GM10248 (cell line): ENCODE measurements around the gene MBNL2.

ENCODE experiments used
- CTCF ChIA-PET: fragments of 300-600 bp; sonication (Branson Sonifier 250); formaldehyde crosslinking; extraction: SDS; loops from one replicate; lab custom pipeline; 2021; ENCODE audit warnings: antibody characterized with exemption; lab: Yijun Ruan, JAX
- POLR2A ChIA-PET: fragments of 350-650 bp; sonication (Branson Sonifier 250); formaldehyde crosslinking; extraction: SDS; loops from one replicate; lab custom pipeline; 2020; ENCODE audit warnings: antibody characterized with exemption; lab: Yijun Ruan, JAX
- DNase-seq: peaks from one replicate; pipeline ENCODE4 v3.0.0; 2012; ENCODE audit errors: extremely low spot score
- TF ChIP-seq, protein P1 (sequence below): IDR thresholded peaks from 2 replicates; pipeline ENCODE4 v1.5.1; 2012; ENCODE audit warnings: mild to moderate bottlenecking, low read depth; ENCODE audit errors: extremely low read depth, missing control alignments, control extremely low read depth

Gene MBNL2

DNA sequence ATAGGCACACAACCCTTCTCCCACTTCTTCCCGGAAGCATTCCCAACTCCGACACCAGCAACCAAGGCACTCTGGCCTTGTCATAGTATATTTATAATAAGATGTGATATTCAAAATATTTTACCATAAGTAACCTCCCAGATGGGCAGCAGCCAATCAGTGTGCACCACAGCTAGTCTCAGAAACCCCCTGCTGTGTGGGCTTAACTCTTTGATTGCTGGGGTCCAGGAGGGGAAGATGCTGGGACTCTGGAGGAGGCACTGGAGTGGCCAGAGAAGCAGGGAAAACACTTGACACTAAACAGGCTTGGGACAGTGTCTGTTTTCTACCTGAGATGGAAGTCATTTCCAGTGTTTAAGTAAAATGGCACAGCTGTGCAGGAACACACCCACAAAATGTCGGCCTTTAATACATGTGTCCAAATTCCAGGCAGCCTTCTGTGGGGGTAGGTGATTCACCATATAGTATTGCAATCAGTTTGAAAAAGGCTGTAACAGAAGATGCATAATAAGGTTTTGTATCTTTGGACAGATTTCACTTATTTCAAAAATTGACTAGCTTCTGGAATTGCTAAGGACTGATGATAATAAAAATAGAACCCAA is 100.7 kb downstream of the MBNL2 start:
- CTCF ChIA-PET: interaction anchor here (1.4 to 1.7 kb wide), 2 partner anchors 8 to 213 kb away, joined by 3 to 5 read pairs; no protein-coding TSS in a partner anchor
- POLR2A ChIA-PET: no interaction called here

DNA sequence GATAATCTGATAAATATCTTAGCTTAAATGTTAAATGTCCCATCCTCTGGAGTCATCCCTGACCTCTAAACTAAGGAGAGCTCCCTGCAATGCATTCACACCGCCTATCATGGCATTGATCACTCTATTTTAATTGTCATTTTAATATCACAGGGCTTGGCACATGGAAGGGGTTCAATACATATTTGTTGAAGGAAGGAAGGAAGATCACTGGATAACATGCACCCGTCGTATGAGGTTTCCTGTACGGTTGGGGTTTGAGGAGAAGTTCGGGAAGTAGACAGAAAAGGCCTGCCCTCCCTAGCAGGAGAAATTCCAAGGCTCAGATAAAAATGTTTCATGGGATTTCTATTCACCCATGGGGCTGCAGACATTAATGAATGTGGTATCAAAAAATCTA is 102.0 kb downstream of the MBNL2 start:
- POLR2A ChIA-PET: no interaction called here
- TF ChIP-seq, protein P1, sequence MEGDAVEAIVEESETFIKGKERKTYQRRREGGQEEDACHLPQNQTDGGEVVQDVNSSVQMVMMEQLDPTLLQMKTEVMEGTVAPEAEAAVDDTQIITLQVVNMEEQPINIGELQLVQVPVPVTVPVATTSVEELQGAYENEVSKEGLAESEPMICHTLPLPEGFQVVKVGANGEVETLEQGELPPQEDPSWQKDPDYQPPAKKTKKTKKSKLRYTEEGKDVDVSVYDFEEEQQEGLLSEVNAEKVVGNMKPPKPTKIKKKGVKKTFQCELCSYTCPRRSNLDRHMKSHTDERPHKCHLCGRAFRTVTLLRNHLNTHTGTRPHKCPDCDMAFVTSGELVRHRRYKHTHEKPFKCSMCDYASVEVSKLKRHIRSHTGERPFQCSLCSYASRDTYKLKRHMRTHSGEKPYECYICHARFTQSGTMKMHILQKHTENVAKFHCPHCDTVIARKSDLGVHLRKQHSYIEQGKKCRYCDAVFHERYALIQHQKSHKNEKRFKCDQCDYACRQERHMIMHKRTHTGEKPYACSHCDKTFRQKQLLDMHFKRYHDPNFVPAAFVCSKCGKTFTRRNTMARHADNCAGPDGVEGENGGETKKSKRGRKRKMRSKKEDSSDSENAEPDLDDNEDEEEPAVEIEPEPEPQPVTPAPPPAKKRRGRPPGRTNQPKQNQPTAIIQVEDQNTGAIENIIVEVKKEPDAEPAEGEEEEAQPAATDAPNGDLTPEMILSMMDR: no peak
- CTCF ChIA-PET: interaction anchor here (1.4 to 1.7 kb wide), 2 partner anchors 9 to 214 kb away, joined by 3 to 5 read pairs; no protein-coding TSS in a partner anchor
- no peak for DNase-seq

More for the DNA sequence above, 100.7 kb downstream of the MBNL2 start:
- DNase-seq: no peak
- TF ChIP-seq, protein P1: no peak

DNA sequence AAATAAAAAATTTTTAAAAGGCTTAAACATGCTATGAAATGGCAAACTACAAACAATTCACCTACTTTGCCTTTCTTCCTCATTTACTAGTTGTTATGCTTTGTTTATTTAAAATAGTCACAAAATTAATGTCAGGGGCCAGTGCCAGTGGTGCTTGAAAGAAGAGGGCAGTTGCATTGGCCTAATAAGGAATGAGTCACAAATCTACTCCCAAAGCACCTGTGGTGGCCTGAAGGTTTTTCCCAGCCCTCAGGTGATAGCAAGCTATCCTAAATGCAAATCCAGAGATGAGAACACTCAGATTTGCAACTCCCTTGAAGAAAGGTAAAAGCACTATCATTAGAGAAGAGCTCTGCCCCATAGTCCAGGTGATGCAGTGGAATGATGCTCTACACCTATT is 103.6 kb downstream of the MBNL2 start:
- CTCF ChIA-PET: interaction anchor here (1.7 kb wide), 1 partner anchor 216 kb away, joined by 8 read pairs; no protein-coding TSS in a partner anchor
- DNase-seq: no peak
- POLR2A ChIA-PET: interaction anchor here (0.6 kb wide), 1 partner anchor 48 kb away, joined by 4 read pairs; no protein-coding TSS in a partner anchor
- TF ChIP-seq, protein P1: no peak

DNA sequence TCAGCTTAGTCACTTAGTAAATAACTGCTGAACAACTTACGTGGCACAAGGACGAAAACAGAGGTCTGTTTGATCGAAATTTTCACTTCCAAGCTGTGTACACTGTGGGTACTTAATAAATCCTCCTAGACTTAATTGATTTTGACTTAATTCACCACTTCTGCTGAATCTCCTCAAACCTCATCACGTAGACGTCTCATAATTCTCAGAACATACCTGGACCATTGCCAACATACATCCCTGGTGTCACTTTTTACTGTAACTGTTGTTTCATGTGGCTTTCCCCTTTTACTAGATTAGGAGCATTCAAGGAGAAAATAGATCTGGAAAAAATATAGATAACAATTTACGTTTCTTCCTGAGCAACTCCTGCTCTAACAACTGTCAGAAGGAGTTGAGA is 105.0 kb downstream of the MBNL2 start:
- CTCF ChIA-PET: interaction anchor here (1.3 to 1.7 kb wide), 2 partner anchors 114 to 217 kb away, joined by 3 to 8 read pairs; no protein-coding TSS in a partner anchor
- POLR2A ChIA-PET: no interaction called here
- no peak for DNase-seq
- TF ChIP-seq, protein P1: no peak

DNA sequence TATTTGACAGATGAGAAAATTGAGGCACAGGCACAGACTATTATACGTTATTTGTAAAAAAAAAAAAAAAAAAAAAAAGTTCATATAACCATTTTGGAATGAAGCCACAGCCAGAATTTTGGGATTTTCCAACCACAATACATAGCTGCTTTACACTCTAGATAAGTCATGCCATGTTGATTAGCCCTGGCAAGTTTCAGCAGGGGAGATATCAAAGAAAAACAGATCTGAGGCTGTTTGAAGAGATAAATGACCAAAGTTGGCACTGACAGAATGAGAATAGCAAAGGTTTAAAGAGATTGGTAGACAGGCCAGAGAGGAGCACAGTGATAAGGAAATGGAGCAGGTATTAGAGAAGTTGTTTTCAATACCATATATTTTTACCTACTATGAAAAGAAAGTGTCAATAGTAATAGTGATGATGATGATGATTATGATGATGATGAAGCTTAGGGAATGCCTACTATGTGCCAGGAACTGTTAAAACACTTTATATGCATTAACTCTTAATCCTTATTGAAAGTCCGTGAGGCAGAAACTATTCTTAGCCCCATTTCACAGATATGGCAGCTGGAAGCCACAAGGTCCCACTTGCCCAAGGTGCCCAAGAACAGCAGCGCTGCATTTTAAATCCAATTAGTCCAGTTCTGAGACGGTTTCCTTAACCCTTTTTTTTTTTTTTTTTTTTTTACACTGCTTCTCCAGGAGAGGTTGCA is 105.5 kb downstream of the MBNL2 start:
- DNase-seq: no peak
- CTCF ChIA-PET: interaction anchor here (1.3 kb wide), 1 partner anchor 115 kb away, joined by 3 read pairs; no protein-coding TSS in a partner anchor
- POLR2A ChIA-PET: no interaction called here
- TF ChIP-seq, protein P1: no peak

DNA sequence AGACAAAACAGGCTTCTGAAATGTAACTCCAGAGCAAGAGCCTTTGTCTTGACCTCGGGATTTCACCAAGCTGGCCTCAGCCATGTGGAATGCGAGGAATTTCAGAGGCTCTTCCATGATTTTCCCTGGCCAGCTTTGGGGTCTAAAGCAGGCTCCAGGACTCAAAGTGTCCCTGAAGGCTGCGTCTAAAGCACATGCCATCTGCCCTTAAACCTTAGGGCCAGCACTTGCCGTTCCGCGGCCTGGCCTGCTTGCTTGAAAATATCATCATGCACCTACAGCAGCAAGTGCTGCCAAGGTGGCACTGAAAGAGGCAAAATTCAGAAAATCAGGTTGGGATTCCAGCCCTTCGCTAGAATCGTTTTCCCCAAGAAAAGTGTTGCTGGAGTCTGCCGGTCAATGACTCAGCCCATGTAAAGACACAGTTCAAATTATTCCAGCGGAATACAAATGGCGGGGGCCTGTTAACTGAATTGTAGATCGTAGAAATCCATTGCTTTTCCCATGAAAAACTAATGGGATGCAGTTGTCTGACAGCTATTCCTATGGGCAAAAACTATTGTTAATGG is 106.2 kb downstream of the MBNL2 start:
- ChIA-PET CTCF (no interaction called here), POLR2A (no interaction called here)
- DNase-seq: no peak
- TF ChIP-seq, protein P1: no peak
